ENCODE results near the gene TRPM2. TPM values are rescaled to one million over a fixed set of nuclear protein-coding genes. Genes with fewer than 3 reads are reported as not detected.

The TRPM2 gene
- total and polyA plus RNA-seq, 5 donors = 0.61 to 1.7 (median 1.2) TPM

- ATAC-seq (peak; percentile 16 to 45), DNase-seq (peak in 1 of 3 donors; percentile 34)
- intact Hi-C loops (cut with DNase I) = no loop called here
Observed at GRCh38 chr21:44449473-44450363, 96.3 kb downstream of the TRPM2 start.

GRCh38 chr21:44450402-44450801 is 97.0 kb downstream of the TRPM2 start:
- peak in 1 of 3 donors; percentile 25 for DNase-seq
- H3K27me3 ChIP-seq (ENCODE audit: control insufficient read depth, insufficient read depth) = no peaks in the 10 kb centered on the region
- no peak overlapping the region for H3K4me3 ChIP-seq (ENCODE audit: low read length)
- no peak for ATAC-seq
- no peak overlapping the region for H3K27ac ChIP-seq (ENCODE audit: low read length)
- WGBS = 72% methylated on average over 14 of the region's 14 CpGs
- no peaks in the 10 kb centered on the region for H3K9me3 ChIP-seq (ENCODE audit: control insufficient read depth, low read length)
- intact Hi-C loops (cut with DNase I) = no loop called here
- no peaks in the 10 kb centered on the region for H3K4me1 ChIP-seq (ENCODE audit: control insufficient read depth, insufficient read depth, low read length)

More at GRCh38 chr21:44449473-44450363, 96.3 kb downstream of the TRPM2 start:
- Histone ChIP-seq H3K9me3 (ENCODE audit: control insufficient read depth, low read length) (no peaks in the 10 kb centered on the region), H3K27me3 (ENCODE audit: control insufficient read depth, insufficient read depth) (no peaks in the 10 kb centered on the region), H3K4me1 (ENCODE audit: control insufficient read depth, insufficient read depth, low read length) (no peaks in the 10 kb centered on the region), H3K4me3 (ENCODE audit: low read length) (no peak overlapping the region), H3K27ac (ENCODE audit: low read length) (no peak overlapping the region)
- WGBS = 61% methylated on average over 28 of the region's 28 CpGs

DNA sequence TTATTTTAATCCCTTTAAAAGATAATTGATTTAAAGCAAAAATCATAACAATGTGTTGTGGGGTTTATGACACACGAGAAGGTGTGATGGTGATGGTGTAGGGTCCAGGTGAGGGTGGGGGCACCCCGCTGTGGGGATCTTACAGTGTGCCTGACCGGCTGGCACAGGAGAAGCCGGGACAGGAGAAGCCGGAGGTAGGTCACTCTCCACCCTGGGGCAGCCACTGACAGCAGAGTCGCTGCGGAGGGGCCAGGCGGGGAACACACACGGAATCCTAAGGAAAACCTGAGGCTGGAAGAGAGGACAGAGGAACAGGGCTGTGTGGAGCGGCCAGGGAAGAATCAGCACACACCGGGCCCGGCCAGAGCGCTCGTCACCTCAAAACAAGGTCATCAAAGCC is 97.6 kb downstream of the TRPM2 start:
- Histone ChIP-seq H3K4me3 (ENCODE audit: low read length) (no peak overlapping the region), H3K4me1 (ENCODE audit: control insufficient read depth, insufficient read depth, low read length) (no peaks in the 10 kb centered on the region), H3K27ac (ENCODE audit: low read length) (no peak overlapping the region), H3K9me3 (ENCODE audit: control insufficient read depth, low read length) (no peaks in the 10 kb centered on the region), H3K27me3 (ENCODE audit: control insufficient read depth, insufficient read depth) (no peaks in the 10 kb centered on the region)
- 81% methylated on average over 14 of the region's 14 CpGs for whole genome bisulfite sequencing
- intact Hi-C loops (cut with DNase I) = no loop called here
- ATAC-seq (no peak), DNase-seq (peak in 1 of 3 donors; percentile 29)

- Histone ChIP-seq H3K4me1 (ENCODE audit: control insufficient read depth, insufficient read depth, low read length) (no peaks in the 10 kb centered on the region), H3K27ac (ENCODE audit: low read length) (no peak overlapping the region), H3K9me3 (ENCODE audit: control insufficient read depth, low read length) (no peaks in the 10 kb centered on the region), H3K27me3 (ENCODE audit: control insufficient read depth, insufficient read depth) (no peaks in the 10 kb centered on the region), H3K4me3 (ENCODE audit: low read length) (no peak overlapping the region)
- DNase-seq (no peak), ATAC-seq (no peak)
- intact Hi-C loops (cut with DNase I) = no loop called here
- WGBS = 94% methylated on average over 3 of the region's 3 CpGs
Observed at GRCh38 chr21:44453120-44453519, 99.7 kb downstream of the TRPM2 start.

- Histone ChIP-seq H3K9me3 (ENCODE audit: control insufficient read depth, low read length) (no peaks in the 10 kb centered on the region), H3K27ac (ENCODE audit: low read length) (no peak overlapping the region), H3K4me3 (ENCODE audit: low read length) (no peak overlapping the region), H3K27me3 (ENCODE audit: control insufficient read depth, insufficient read depth) (no peaks in the 10 kb centered on the region), H3K4me1 (ENCODE audit: control insufficient read depth, insufficient read depth, low read length) (no peaks in the 10 kb centered on the region)
- ATAC-seq (no peak), DNase-seq (no peak)
- intact Hi-C loops (cut with DNase I) = no loop called here
- 91% methylated on average over 5 of the region's 5 CpGs for WGBS
Observed at GRCh38 chr21:44454058-44454457, 100.6 kb downstream of the TRPM2 start.

DNA sequence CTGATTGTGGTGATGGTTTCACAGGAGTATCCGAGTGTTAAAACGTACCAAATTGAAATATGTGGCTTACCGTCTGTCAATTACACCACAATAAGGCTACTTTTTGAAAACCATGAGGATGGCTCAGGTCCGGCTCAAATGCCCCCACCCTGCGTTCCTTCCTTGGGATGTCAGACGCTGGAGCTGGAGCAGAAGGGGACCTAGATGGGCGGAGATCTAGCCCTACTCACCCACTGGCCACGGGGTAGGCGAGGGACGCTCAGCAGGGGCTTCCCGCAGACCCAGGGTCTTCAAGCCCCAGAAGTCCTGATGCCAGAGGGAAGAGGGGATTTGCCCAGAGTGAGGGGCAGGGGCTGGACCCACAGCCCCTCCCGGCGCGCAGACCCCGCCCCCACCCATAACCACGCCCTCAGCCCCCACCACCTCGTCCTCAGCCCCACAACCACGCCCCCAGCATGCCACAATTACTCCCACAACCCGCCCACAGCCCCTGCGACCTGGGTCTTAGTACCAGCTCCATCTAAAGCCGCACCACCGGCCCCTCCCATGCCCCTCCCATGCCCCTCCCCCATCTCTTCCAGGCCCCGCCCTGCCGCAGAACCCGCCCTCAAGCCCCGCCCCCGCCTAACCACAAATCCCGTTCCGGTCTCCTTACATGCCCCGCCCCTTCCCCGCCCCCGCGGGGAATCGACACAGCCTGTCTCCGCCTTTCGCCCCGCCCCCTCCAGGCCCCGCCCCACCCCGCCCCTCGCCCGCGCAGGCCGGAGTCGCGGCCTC is 101.5 kb downstream of the TRPM2 start, which contains the start of gene LRRC3:
LRRC3 (plus strand) TSS at position 764 of the 777 bp plus-strand sequence. CDS start 1,135 bp downstream, outside the sequence.
- peak; percentile 93 to 95 (median 94) for DNase-seq
- H3K4me1 ChIP-seq (ENCODE audit: control insufficient read depth, insufficient read depth, low read length) = no peaks in the 10 kb centered on the region
- intact Hi-C loops (cut with DNase I) = no loop called here
- no peak within 1 kb of the TSS for H3K27ac ChIP-seq (ENCODE audit: low read length)
- ATAC-seq = peak; percentile 80 to 86
- peak within 1 kb of the TSS; percentile 90 for H3K4me3 ChIP-seq (ENCODE audit: low read length)
- no peaks in the 10 kb centered on the region for H3K27me3 ChIP-seq (ENCODE audit: control insufficient read depth, insufficient read depth)
- H3K9me3 ChIP-seq (ENCODE audit: control insufficient read depth, low read length) = no peaks in the 10 kb centered on the region
- WGBS = 5% methylated on average over 45 of the region's 45 CpGs

DNA sequence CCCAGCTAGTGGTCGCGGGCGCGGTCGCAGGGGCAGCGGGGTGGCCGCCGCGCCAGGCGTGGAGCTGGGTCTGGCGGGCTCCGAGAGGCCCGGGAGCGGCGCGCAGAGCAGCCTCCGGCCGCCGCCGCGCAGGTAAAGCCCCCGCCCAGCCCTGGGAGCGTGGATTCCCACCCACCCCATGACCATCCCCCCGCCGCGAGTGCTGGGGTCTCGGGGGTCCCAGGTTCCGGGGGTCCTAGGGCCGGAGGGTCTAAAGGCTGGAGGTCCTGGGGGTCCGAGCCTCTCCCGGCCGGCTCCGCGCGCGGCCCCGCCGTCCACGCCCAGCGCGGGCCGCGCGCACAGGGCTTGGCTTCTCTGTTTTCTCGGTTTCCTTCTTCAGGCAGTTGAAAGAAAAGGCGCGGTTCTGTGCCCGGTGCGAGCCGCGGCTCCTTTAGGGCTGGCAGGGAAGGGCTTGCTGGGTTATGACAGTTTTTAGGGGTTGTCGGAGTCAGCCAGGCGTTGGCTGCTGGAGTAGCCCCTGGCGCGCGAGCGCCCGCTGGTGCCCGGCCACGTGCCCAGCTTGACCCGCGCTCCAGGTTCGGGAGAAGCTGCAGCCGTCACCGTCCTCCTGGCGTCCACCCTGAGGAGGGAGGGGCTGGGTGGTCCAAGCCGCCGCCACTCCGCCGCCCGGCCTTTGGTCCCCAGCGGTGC is 102.2 kb downstream of the TRPM2 start:
- H3K27me3 ChIP-seq (ENCODE audit: control insufficient read depth, insufficient read depth) = no peaks in the 10 kb centered on the region
- DNase-seq = peak; percentile 46 to 82 (median 77)
- WGBS = 1% methylated on average over 72 of the region's 72 CpGs
- H3K27ac ChIP-seq (ENCODE audit: low read length) = no peak overlapping the region
- no peaks in the 10 kb centered on the region for H3K9me3 ChIP-seq (ENCODE audit: control insufficient read depth, low read length)
- intact Hi-C loops (cut with DNase I) = no loop called here
- peak overlapping the region; percentile 90 for H3K4me3 ChIP-seq (ENCODE audit: low read length)
- peak; percentile 21 to 55 for ATAC-seq
- no peaks in the 10 kb centered on the region for H3K4me1 ChIP-seq (ENCODE audit: control insufficient read depth, insufficient read depth, low read length)

DNA sequence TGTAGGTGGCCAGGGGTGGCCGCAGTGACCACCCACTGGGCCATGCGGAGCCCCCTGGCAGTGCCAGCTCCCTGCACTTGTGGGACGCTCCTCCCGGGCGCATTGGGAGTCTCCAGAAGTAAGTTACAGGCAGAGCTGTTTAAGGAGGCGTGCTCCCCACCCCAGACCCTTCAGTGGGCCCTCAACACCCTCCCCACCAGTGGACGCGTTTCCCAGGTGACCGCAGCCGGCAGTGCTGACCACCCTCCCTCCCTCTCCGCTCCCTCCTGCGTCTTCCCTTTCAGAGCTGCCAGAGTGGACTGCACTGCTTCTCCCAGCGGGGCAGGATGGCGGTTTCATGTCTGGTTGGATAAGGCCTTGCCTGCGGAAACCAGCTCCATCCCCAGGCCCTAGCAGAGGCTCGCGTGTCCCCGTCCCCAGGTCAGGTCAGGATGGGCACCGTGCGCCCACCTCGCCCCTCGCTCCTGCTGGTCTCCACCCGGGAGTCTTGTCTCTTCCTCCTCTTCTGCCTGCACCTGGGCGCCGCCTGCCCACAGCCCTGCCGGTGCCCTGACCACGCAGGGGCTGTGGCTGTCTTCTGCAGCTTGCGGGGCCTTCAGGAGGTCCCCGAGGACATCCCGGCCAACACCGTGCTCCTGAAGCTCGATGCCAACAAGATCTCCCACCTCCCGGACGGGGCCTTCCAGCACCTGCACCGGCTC is 102.9 kb downstream of the TRPM2 start:
- ATAC-seq (peak in 1 of 2 donors; percentile 3), DNase-seq (peak in 2 of 3 donors; percentile 40 to 53)
- no peaks in the 10 kb centered on the region for H3K9me3 ChIP-seq (ENCODE audit: control insufficient read depth, low read length)
- H3K4me1 ChIP-seq (ENCODE audit: control insufficient read depth, insufficient read depth, low read length) = no peaks in the 10 kb centered on the region
- WGBS = 80% methylated on average over 35 of the region's 35 CpGs
- H3K4me3 ChIP-seq (ENCODE audit: low read length) = peak overlapping the region; percentile 90
- H3K27ac ChIP-seq (ENCODE audit: low read length) = no peak overlapping the region
- intact Hi-C loops (cut with DNase I) = no loop called here
- H3K27me3 ChIP-seq (ENCODE audit: control insufficient read depth, insufficient read depth) = no peaks in the 10 kb centered on the region

DNA sequence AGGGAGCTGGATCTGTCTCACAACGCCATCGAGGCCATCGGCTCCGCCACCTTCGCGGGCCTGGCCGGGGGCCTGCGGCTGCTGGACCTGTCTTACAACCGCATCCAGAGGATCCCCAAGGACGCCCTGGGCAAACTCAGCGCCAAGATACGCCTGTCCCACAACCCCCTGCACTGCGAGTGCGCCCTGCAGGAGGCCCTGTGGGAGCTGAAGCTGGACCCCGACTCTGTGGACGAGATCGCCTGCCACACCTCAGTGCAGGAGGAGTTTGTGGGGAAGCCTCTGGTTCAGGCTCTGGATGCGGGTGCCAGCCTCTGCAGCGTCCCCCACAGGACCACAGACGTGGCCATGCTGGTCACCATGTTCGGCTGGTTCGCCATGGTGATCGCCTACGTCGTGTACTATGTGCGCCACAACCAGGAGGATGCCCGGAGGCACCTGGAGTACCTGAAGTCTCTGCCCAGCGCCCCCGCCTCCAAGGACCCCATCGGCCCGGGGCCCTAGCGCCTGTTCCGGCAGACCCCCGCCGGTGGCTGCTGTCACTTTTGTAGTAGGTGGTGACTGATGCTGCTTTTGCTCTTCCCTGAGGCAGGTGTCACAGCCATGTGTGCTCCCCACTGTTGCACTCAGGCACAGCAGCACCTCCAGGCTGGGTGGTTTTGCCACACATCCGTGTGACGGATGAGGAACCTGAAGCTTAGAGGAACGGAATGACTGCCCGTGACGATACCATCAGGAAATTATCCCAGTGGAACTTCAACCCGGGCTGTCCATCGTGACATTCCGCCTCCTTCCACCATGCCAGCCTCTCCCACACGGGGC is 103.7 kb downstream of the TRPM2 start:
- no peak for ATAC-seq
- Histone ChIP-seq H3K9me3 (ENCODE audit: control insufficient read depth, low read length) (no peaks in the 10 kb centered on the region), H3K27me3 (ENCODE audit: control insufficient read depth, insufficient read depth) (no peaks in the 10 kb centered on the region), H3K4me1 (ENCODE audit: control insufficient read depth, insufficient read depth, low read length) (no peaks in the 10 kb centered on the region), H3K27ac (ENCODE audit: low read length) (no peak overlapping the region), H3K4me3 (ENCODE audit: low read length) (no peak overlapping the region)
- peak in 2 of 3 donors; percentile 55 to 57 for DNase-seq
- 96% methylated on average over 44 of the region's 44 CpGs for WGBS
- intact Hi-C loops (cut with DNase I) = no loop called here

All from right cardiac atrium (tissue), 5 donors.